HT1080 (cell line): ENCODE measurements around the gene PSME3IP1. TPM values are rescaled to one million over a fixed set of nuclear protein-coding genes. Genes with fewer than 3 reads are reported as not detected.

Experiments used
- DNase-seq: peaks from one replicate; pipeline ENCODE4 v3.0.0-alpha.2; 2015; ENCODE audit warnings: low read depth
- total RNA-seq: library from RNA; depleted of rRNA; stranded (reverse); fragments of >200 nt; shearing (Covaris generic); gene quantifications from 2 replicates; pipeline ENCODE4 v1.2.3, GENCODE V29; 2014

Gene PSME3IP1
- total RNA-seq, 1 experiment from 2014 or later, result 102 TPM

GRCh38 chr16:57145046-57146021 is 40.5 kb downstream of the PSME3IP1 start:
- no peak for DNase-seq

GRCh38 chr16:57144027-57144426 is 41.8 kb downstream of the PSME3IP1 start:
- no peak for DNase-seq

DNA sequence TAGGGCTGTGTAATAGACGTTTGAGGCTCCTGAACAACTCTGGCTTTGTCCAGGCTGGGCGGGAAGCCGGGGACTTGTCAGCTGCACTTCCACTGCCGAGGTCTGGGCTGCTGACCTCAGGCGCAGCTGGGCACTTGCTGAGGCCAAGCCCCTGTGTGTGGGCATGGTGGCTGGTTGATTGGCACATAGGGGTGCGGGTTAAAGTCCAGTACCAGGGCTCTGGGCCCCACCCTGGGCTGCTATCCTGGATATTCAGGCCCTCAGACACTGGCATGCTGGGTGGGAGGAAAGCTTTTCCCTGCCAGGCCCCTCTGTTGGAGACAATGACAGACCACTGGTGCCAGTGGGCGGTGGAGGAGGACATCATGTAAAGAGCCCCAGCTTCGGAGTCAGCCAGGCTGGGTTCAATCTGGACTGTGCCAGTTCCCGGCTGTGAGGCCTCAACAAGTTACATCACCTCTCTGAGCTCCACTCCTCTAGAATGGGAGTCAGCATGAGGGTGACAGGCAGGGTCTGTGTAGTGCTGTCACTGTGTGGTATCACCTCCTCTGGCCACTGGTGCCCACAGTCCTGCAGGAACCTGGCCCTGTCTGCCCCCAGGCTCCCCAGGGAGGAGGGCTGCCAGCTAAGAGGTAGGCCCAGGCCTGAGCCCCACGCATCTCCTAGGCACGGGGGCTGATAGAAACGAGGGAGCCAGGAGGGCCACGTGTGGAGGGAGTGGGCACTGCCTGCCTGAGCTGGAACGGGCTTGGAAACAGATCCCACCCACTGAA is 42.5 kb downstream of the PSME3IP1 start:
- DNase-seq, result no peak

- DNase-seq, result no peak
Observed at GRCh38 chr16:57141822-57142631, 43.8 kb downstream of the PSME3IP1 start.

DNA sequence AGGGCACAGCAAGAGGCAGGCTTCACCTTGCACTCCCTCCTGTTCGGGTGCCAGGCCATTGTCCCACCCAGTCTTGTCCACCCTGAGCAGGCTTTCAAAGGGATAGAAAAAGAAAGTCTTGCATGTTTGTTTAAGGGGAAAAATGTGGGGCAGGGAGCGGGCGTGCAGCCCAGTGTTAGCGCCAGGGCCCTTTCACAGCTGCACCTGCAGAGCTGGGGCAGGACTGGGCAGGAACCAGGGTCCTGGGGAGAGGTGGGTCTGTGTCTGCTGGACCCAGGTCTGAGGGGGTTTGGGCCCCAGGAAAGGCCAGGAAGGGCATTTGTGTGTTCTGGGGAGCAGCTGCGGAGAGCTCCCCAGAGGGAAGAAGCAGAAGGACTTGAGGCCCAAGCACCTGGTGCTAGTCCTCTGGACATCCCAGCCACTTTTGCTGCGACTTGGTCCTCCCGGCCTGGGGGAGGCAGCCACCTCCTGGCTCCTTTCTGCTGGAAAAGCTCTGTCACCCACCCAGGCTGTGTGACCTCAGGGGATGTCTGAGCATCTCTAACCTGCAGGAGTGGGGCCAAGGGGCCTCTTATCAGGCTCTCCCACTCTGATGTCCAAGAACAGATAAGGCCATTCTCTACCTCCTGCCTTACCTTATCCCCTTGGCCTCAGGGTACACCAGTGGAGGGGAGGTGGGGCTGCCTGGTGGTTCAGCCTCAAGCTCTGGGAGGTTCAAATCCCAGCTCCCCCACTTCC is 44.7 kb downstream of the PSME3IP1 start:
- no peak for DNase-seq

DNA sequence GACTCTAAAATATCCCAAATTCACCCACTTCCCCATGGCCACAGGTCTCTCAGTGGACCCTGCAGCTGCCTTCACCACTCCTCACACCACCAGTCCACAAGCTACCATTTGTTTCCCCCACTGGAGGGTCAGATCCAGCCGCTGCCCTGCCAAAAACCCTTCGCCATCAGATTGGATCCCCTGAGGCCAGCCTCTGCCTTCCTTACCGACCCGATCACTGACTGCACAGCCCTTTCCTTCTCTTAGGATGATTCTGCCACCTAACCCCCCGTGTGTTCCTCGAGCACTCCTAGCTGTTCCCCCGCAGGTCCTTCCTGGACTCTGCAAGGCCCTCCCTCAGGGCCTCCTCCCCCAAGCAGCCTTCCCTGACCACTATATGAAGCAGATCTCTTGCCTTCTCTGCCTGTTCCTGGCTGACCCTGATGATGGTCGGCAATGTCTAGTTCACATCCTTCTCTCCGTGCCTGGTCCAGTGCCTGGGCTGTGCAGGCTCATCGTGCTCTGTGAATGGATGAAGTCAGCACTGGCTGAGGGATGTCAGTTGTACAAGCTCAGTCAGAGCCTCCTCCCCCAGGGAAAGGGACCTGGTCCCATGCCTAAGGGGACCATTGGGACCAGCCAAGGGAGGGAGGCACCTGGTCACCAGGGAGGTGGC is 47.4 kb downstream of the PSME3IP1 start:
- DNase-seq, result no peak

GRCh38 chr16:57137566-57138273 is 48.1 kb downstream of the PSME3IP1 start:
- DNase-seq, result no peak

DNA sequence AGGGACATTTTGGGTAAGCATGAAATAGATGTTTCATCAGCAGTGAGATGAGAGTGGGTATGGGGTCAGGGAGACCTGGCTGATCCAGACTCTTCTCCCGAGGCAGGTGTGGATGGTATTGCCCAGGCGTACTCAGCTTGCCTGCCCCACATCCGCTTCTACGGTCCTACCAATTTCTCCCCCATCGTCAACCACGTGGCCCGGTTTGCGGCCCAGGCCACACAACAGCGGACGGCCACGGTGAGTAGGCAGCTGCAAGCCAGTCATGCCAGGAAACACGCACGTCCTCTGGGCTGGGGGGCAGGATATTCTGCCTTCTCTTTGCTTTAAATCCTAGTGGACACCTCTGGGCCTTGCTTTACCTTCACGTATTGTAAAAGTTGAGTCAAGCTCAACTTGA is 48.8 kb downstream of the PSME3IP1 start:
- no peak for DNase-seq

- no peak for DNase-seq
Observed at GRCh38 chr16:57134982-57135381, 50.9 kb downstream of the PSME3IP1 start.

- no peak for DNase-seq
Observed at GRCh38 chr16:57133886-57134285, 52.0 kb downstream of the PSME3IP1 start.

DNA sequence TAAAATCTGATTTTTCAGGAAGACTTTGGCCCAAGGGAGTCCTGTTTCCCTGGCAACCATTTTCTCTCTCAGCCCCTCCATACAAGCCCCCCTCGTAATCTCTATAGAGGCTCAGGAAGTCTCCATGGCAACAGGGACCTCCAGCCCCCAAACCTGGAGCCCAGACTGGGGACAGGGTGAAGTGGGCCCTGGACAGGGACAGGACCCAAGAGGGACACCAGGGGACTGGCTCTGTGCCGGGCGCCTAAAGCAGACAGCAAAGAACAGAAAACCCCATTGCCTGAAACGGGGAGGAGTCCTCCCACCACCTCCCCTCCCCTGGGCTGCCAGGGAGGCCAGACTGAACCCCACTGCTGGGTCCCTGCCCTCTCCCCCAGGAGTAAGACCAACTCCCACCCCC is 52.8 kb downstream of the PSME3IP1 start:
- DNase-seq, result no peak

- no peak for DNase-seq
Observed at GRCh38 chr16:57132470-57132869, 53.4 kb downstream of the PSME3IP1 start.

GRCh38 chr16:57131351-57131970 is 54.4 kb downstream of the PSME3IP1 start:
- DNase-seq, result no peak

DNA sequence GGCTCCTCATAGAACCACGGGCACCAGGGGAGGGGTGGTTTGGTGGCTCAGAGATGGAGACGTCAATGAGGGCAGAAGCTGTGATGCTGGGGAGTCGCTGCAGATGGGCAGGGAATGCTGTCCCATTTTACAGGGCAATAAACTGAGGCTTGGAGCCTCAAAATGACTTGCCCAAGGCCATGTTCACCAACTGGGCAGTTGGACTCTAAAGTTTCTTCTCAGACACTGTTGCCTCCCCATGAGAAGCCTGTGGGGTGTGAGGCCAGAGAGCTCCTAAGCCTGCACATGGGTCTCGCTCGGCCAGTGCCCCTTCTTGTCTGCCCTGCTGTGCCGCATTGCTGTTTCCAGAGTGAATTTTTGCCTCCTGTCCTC is 54.9 kb downstream of the PSME3IP1 start:
- DNase-seq, result no peak

DNA sequence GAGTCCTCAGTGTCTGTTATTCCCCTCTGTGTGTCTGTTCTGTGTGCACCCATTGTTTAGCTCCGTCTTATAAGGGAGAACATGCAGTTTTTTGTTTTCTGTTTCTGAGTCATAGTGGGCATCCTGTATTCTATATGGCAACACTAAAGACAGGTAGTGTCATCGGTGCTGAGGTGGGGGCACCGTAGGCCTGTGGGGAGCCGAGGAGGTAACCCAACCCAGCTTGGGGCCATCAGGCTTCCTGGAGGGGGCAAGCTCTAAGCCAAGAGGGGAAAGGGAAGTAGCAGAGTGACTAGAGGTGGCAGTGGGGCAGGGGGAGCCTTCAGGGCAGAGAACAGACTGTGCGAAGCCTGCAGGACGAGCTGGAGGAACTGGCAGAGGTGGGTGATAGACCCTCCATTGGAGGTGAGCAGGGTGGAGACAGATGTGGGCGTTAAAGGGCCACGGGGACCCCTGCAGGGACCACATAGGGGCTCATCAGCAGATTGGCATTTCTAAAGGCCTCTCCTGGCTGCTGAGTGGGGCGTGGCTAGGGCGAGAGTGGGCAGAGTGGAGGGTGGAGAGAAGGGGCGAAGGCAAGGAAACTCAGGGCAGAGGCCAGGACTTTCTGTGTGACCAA is 57.0 kb downstream of the PSME3IP1 start:
- DNase-seq, result no peak

- no peak for DNase-seq
Observed at GRCh38 chr16:57127836-57128235, 58.0 kb downstream of the PSME3IP1 start.

- DNase-seq, result no peak
Observed at GRCh38 chr16:57127037-57127763, 58.6 kb downstream of the PSME3IP1 start.

DNA sequence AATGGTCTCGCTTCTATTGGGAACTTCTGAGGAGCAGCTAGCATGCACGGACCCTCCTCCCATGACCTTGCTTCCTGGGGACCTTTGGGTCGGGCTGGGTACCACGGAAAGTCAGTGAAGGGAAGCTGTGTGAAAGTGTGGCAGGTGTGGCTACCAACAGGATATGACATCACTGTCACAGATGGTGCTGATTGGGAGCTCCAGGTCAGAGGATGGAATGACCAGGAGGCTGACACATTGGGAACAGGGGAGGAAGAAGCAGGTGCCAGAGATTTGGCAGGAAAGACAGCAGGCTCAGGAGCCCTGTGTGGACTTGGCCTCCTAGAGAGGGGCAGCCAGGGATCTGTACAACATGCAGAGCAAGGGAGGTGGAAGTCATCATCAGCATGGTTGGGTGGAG is 59.4 kb downstream of the PSME3IP1 start:
- no peak for DNase-seq
